Activated T-helper 1 cell treated with anti-CD3 and anti-CD28 coated beads, Interleukin-12 subunit alpha, Interleukin-12 subunit beta, Interleukin-2, Interleukin-4 antibody, amounts not matched to agents 30 ng/mL and 10 ng/mL and 1 ng/mL, durations not matched to agents 14 hours and 24 hours and 36 hours (primary cell): ENCODE results near the gene AGTPBP1. TPM values are rescaled to one million over a fixed set of nuclear protein-coding genes. Genes with fewer than 3 reads are reported as not detected.

ENCODE experiments used
- DNase-seq: peaks from one replicate; pipeline ENCODE4 v3.0.0; 2021; ENCODE audit warnings: low spot score
- H3K27ac Mint-ChIP-seq: one replicate; pipeline ENCODE4 v1.8.0; 2021; ENCODE audit warnings: mild to moderate bottlenecking, mixed read lengths
- H3K27me3 Mint-ChIP-seq: one replicate; pipeline ENCODE4 v1.8.0; 2022; ENCODE audit warnings: mild to moderate bottlenecking, moderate library complexity, mixed read lengths; ENCODE audit not compliant: insufficient read depth
- H3K36me3 Mint-ChIP-seq: one replicate; pipeline ENCODE4 v1.8.0; 2021; ENCODE audit warnings: low read depth, mixed read lengths
- H3K4me1 Mint-ChIP-seq: one replicate; pipeline ENCODE4 v1.8.0; 2021; ENCODE audit warnings: low read depth, mixed read lengths
- H3K4me3 Mint-ChIP-seq: one replicate; pipeline ENCODE4 v1.8.0; 2021; ENCODE audit warnings: mild to moderate bottlenecking, moderate library complexity, mixed read lengths
- H3K9me3 Mint-ChIP-seq: one replicate; pipeline ENCODE4 v1.8.0; 2021; ENCODE audit warnings: mixed read lengths
- intact Hi-C: fragments of 100-400 bp; cut with micrococcal nuclease; formaldehyde crosslinking; loops from one replicate; pipeline ENCODE4 v1.15.1; 2024
- total RNA-seq: library from RNA; stranded (reverse); gene quantifications from 2 replicates; pipeline ENCODE4 v1.2.3, GENCODE V29; 2022

The AGTPBP1 gene
- total RNA-seq, 1 donor from 2014 or later: 23.5 TPM

DNA sequence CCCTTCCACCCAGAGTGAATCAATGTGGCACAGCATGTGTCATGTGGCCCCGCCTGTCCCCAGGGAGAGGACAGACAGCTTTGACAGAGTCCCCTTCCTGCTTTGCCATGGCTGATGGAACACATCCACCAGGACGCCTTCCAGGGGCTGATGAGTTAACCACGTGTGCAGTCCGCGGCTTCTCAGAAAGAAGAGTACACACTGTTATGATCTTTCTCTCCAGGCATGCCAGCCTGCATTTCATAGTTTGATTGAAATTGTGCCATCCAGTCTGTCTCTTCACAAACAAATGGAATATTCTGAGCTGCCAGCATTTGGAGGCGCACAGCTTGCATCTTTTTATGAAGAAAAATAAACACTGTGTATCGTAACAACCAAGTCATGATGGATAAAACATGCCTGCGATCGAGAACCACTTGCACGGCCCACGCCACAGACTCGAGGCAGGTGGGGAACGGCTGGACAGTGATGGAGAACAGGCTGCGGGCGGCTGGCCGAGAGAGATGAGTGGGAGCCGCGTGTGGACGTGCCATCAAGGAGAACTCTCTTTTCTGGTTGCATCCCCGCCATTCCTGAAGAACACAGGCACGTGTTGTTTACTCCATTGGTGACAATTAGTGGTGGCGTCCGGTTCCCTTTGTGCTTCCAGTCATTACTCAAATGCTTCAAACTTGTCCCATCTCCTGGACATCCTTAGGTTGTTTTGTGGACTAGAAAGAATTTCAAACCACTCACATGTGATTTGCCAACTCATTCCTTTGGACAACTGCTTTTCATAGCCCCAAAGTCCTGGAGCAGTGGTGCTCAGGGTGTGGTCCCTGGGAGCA lies 220.2 kb downstream of the AGTPBP1 start:
- H3K27ac Mint-ChIP-seq: no peak overlapping the region
- intact Hi-C loops: no loop called here
- H3K4me1 Mint-ChIP-seq: peaks cover 6% of the 10 kb centered on the region
- no peaks in the 10 kb centered on the region for H3K36me3 Mint-ChIP-seq
- DNase-seq: no peak
- no peak overlapping the region for H3K4me3 Mint-ChIP-seq
- peaks cover 37% of the 10 kb centered on the region for H3K27me3 Mint-ChIP-seq
- H3K9me3 Mint-ChIP-seq: no peaks in the 10 kb centered on the region

DNA sequence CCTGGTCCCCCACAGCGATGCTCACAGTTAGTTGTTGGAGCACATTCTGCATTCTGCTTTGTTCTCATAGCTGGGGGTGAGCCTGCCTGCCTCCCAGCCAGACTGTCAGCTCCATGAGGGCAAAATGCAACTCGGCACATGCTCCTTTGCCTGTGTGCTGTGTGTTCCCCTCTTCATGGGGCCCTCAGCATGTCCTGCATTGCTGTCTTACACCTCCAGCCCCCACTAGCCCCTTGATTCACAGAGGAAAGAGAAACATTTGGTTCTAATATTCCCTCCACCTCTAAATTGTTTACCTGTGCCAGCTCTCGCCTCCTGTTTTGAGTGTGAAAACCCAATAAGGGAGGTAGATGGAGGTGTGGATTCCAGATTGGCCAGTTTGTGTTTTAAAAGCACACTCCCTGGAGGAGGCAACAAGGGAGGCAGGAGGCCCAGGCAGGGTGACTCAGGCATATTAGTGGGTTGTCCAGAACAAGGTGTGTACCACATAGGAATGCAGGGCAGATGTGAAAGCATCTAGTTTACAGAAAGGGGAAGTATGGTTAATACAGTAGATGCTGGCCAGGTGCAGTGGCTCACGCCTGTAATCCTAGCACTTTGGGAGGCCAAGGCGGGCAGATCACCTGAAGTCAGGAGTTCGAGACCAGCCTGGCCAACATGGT lies 224.6 kb downstream of the AGTPBP1 start:
- no peak overlapping the region for H3K4me3 Mint-ChIP-seq
- no peaks in the 10 kb centered on the region for H3K36me3 Mint-ChIP-seq
- peaks cover 13% of the 10 kb centered on the region for H3K27me3 Mint-ChIP-seq
- H3K9me3 Mint-ChIP-seq: no peaks in the 10 kb centered on the region
- DNase-seq: no peak
- no peak overlapping the region for H3K27ac Mint-ChIP-seq
- intact Hi-C loops: no loop called here
- H3K4me1 Mint-ChIP-seq: no peaks in the 10 kb centered on the region

- Mint-ChIP-seq H3K9me3 (no peaks in the 10 kb centered on the region), H3K36me3 (no peaks in the 10 kb centered on the region)
- intact Hi-C loops: no loop called here
Observed at GRCh38 chr9:85516455-85516854, 225.3 kb downstream of the AGTPBP1 start.

GRCh38 chr9:85515021-85515420 lies 226.7 kb downstream of the AGTPBP1 start:
- DNase-seq: no peak
- H3K4me1 Mint-ChIP-seq: no peaks in the 10 kb centered on the region
- intact Hi-C loops: no loop called here
- no peaks in the 10 kb centered on the region for H3K36me3 Mint-ChIP-seq
- H3K27ac Mint-ChIP-seq: no peak overlapping the region
- peaks cover 9% of the 10 kb centered on the region for H3K27me3 Mint-ChIP-seq
- H3K9me3 Mint-ChIP-seq: no peaks in the 10 kb centered on the region
- no peak overlapping the region for H3K4me3 Mint-ChIP-seq

More at GRCh38 chr9:85516455-85516854, 225.3 kb downstream of the AGTPBP1 start:
- DNase-seq: no peak
- no peak overlapping the region for H3K27ac Mint-ChIP-seq
- H3K4me1 Mint-ChIP-seq: no peaks in the 10 kb centered on the region
- H3K4me3 Mint-ChIP-seq: no peak overlapping the region
- H3K27me3 Mint-ChIP-seq: peaks cover 12% of the 10 kb centered on the region

DNA sequence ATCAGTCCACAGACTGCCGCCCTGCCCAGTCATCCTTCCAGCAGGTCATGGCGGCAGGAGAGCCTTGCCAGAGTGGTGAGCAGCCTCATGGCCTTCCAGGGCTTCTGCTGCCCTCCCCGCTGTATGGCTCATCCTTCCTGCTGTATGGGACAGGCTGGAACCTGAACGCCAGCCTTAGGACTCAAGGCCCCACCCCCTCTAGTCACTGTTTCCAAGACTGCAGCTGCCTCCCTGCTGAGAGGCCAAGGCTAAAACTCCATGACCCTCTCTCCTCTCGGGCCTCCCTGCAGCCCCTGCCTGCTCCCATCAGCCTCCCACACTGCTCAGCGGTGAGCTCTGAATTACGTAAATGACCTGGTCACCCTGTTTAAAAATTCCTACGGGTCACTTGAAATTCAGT lies 227.5 kb downstream of the AGTPBP1 start:
- no peak overlapping the region for H3K27ac Mint-ChIP-seq
- H3K36me3 Mint-ChIP-seq: no peaks in the 10 kb centered on the region
- no peaks in the 10 kb centered on the region for H3K4me1 Mint-ChIP-seq
- H3K27me3 Mint-ChIP-seq: peaks cover 5% of the 10 kb centered on the region
- intact Hi-C loops: no loop called here
- H3K4me3 Mint-ChIP-seq: no peak overlapping the region
- no peaks in the 10 kb centered on the region for H3K9me3 Mint-ChIP-seq
- DNase-seq: no peak

GRCh38 chr9:85511746-85512145 lies 230.0 kb downstream of the AGTPBP1 start:
- H3K9me3 Mint-ChIP-seq: no peaks in the 10 kb centered on the region
- no peak for DNase-seq
- peaks cover 5% of the 10 kb centered on the region for H3K27me3 Mint-ChIP-seq
- intact Hi-C loops: no loop called here
- H3K36me3 Mint-ChIP-seq: no peaks in the 10 kb centered on the region
- no peak overlapping the region for H3K27ac Mint-ChIP-seq
- no peaks in the 10 kb centered on the region for H3K4me1 Mint-ChIP-seq
- H3K4me3 Mint-ChIP-seq: no peak overlapping the region

- no peak overlapping the region for H3K27ac Mint-ChIP-seq
- DNase-seq: no peak
- intact Hi-C loops: no loop called here
- no peaks in the 10 kb centered on the region for H3K36me3 Mint-ChIP-seq
- no peaks in the 10 kb centered on the region for H3K4me1 Mint-ChIP-seq
- no peaks in the 10 kb centered on the region for H3K9me3 Mint-ChIP-seq
- no peak overlapping the region for H3K4me3 Mint-ChIP-seq
- H3K27me3 Mint-ChIP-seq: peaks cover 5% of the 10 kb centered on the region
Observed at GRCh38 chr9:85510830-85511504, 230.8 kb downstream of the AGTPBP1 start.

GRCh38 chr9:85508616-85509015 lies 233.1 kb downstream of the AGTPBP1 start:
- Mint-ChIP-seq H3K9me3 (no peaks in the 10 kb centered on the region), H3K4me3 (no peak overlapping the region), H3K27me3 (peaks cover 5% of the 10 kb centered on the region), H3K4me1 (no peaks in the 10 kb centered on the region), H3K27ac (no peak overlapping the region), H3K36me3 (no peaks in the 10 kb centered on the region)
- DNase-seq: no peak
- intact Hi-C loops: no loop called here

DNA sequence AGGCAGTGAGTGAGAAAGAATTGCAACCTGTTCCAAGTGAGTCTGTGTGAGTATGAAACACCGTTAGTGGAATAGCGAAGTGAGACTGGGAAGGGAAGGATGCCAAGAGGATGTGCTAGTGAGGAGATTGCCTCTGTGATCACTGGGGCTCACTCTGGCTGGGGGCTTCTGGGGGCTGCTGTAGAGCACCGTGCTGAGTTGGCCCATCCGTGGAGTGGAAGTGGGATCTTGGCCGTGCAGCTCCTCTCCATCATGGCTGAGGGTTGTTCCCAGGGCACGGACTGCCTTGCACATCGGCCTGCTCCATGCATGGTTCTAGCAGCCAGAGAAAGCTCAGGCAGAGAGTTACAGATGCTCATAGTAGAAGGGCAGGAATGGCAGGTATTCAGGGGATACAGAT lies 236.1 kb downstream of the AGTPBP1 start:
- no peak overlapping the region for H3K4me3 Mint-ChIP-seq
- peaks cover 5% of the 10 kb centered on the region for H3K27me3 Mint-ChIP-seq
- no peak for DNase-seq
- intact Hi-C loops: no loop called here
- H3K9me3 Mint-ChIP-seq: no peaks in the 10 kb centered on the region
- H3K4me1 Mint-ChIP-seq: no peaks in the 10 kb centered on the region
- H3K27ac Mint-ChIP-seq: no peak overlapping the region
- H3K36me3 Mint-ChIP-seq: no peaks in the 10 kb centered on the region

DNA sequence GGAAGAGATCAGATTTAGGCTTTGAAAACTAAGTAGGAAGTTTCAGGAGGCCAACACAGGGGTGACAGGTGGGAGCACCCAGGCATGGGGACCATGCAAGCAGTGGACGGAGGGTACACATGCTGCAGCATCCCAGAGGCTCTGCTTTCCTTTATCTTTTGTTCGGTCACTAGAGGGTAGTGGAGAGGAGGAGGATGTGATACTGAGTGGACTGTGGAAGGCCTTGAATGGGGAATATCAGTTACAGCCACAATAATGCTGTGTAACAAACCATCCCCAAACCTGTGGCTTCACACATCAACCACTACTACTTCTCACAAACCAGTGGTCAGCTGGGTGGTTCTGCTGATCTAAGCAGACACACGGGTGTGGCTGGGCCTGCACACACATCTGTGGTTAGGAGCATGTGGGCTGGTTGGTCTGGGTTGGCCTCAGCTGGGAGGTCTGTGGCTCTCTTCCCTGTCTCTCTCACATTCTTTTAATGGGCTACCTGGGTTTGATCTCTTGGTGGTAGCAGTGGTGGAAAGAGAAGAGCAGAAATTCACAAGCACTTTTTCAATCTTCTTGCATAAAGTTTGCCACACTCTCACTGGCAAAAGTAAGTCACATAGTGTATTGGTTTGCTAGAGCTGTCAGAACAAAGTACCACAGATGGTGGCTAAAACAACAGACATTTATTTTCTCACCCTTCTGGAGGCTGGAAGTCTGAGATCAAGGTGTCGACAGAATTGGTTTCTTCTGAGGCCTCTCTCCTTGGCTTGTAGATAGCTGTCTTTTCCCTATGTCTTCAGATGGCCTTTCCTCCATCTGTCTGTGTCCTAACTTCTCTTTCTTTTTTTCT lies 238.7 kb downstream of the AGTPBP1 start:
- no peak overlapping the region for H3K4me3 Mint-ChIP-seq
- intact Hi-C loops: no loop called here
- H3K27ac Mint-ChIP-seq: no peak overlapping the region
- H3K36me3 Mint-ChIP-seq: no peaks in the 10 kb centered on the region
- DNase-seq: no peak
- H3K9me3 Mint-ChIP-seq: peaks cover 4% of the 10 kb centered on the region
- H3K27me3 Mint-ChIP-seq: peaks cover under 1% of the 10 kb centered on the region
- no peaks in the 10 kb centered on the region for H3K4me1 Mint-ChIP-seq

- H3K36me3 Mint-ChIP-seq: no peaks in the 10 kb centered on the region
- no peak overlapping the region for H3K27ac Mint-ChIP-seq
Observed at GRCh38 chr9:85501882-85502281, 239.9 kb downstream of the AGTPBP1 start.

GRCh38 chr9:85501456-85501855 lies 240.3 kb downstream of the AGTPBP1 start:
- intact Hi-C loops: no loop called here
- Mint-ChIP-seq H3K4me3 (no peak overlapping the region), H3K27ac (no peak overlapping the region), H3K27me3 (peaks cover 9% of the 10 kb centered on the region), H3K4me1 (no peaks in the 10 kb centered on the region), H3K36me3 (no peaks in the 10 kb centered on the region), H3K9me3 (peaks cover 4% of the 10 kb centered on the region)
- DNase-seq: no peak

More at GRCh38 chr9:85501882-85502281, 239.9 kb downstream of the AGTPBP1 start:
- Mint-ChIP-seq H3K9me3 (peaks cover 4% of the 10 kb centered on the region), H3K4me3 (no peak overlapping the region), H3K4me1 (no peaks in the 10 kb centered on the region), H3K27me3 (peaks cover 8% of the 10 kb centered on the region)
- no peak for DNase-seq
- intact Hi-C loops: no loop called here
